ENCODE results near the gene LRRC61.
"Not testable (repeated sequence)": the region's sequence is repeated elsewhere in the genome, so short reads cannot be mapped to it uniquely, and the experiment has no call there.

Gene LRRC61

GRCh38 chr7:150385302-150385723 is 62.2 kb downstream of the LRRC61 start:
- DNase-seq, result no peak

GRCh38 chr7:150385884-150386283 is 62.7 kb downstream of the LRRC61 start:
- DNase-seq, result not testable (repeated sequence)

All from CD4-positive, alpha-beta T cell treated with Interleukin-1 beta for 1 hour (primary cell).